ENCODE measurements around the gene SMURF2. TPM values are rescaled to one million over a fixed set of nuclear protein-coding genes. Genes with fewer than 3 reads are reported as not detected.

The SMURF2 gene
- total RNA-seq, 1 experiment from 2014 or later: 35.3 TPM

DNA sequence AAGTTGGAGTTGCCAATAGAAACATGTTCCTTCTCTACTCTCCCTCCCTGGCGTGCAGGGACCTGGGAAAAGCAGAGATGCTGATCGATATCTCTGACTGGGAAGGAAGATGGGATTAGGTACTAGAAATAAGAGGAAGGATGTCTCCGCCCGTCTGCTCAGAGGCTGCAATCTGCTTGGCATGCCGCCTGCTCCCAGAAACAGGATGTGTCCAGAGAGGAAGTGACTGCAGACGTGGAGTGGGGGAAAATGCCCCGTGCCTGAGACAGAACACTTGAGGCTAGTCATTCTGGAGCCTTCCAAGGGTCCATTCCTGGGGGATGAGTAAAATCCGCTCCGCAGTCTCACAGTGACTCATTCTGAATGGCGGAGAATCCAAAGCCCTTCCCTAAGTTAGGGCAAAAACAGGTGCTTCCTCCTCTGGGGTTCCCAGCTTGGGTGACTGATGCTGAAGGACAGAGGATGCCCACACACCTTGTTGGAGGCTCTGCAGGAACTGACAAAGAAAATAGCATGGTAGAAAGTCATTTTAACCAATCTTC is 45.0 kb upstream of the SMURF2 start:
- no peak overlapping the region for H3K14ac ChIP-seq (ENCODE audit: insufficient read depth, low read length)
- H3K79me2 ChIP-seq (ENCODE audit: insufficient read depth, low read length): no peaks in the 10 kb centered on the region
- no peaks in the 10 kb centered on the region for H3K23me2 ChIP-seq (ENCODE audit: insufficient read length, low read depth, low read length, poor library complexity, severe bottlenecking)
- Mint-ChIP-seq H3K27me3 (ENCODE audit: low read depth) (no peaks in the 10 kb centered on the region), H3K4me3 (no peak overlapping the region), H3K27ac (no peak overlapping the region), H3K36me3 (ENCODE audit: insufficient read depth in 1 of 3, low read depth in 3 of 3) (no peaks in the 10 kb centered on the region), H3K9me3 (no peaks in the 10 kb centered on the region), H3K4me1 (peaks cover 8 to 12% of the 10 kb centered on the region in 2 experiments)
- TF ChIP-seq, protein P1, sequence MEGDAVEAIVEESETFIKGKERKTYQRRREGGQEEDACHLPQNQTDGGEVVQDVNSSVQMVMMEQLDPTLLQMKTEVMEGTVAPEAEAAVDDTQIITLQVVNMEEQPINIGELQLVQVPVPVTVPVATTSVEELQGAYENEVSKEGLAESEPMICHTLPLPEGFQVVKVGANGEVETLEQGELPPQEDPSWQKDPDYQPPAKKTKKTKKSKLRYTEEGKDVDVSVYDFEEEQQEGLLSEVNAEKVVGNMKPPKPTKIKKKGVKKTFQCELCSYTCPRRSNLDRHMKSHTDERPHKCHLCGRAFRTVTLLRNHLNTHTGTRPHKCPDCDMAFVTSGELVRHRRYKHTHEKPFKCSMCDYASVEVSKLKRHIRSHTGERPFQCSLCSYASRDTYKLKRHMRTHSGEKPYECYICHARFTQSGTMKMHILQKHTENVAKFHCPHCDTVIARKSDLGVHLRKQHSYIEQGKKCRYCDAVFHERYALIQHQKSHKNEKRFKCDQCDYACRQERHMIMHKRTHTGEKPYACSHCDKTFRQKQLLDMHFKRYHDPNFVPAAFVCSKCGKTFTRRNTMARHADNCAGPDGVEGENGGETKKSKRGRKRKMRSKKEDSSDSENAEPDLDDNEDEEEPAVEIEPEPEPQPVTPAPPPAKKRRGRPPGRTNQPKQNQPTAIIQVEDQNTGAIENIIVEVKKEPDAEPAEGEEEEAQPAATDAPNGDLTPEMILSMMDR (conservative IDR thresholded peaks at IDR 0.05): no peak
- no peak overlapping the region for H3K4me2 ChIP-seq (ENCODE audit: insufficient read depth, insufficient read length, low read length)
- H3T11ph ChIP-seq (ENCODE audit: low read length): no peak overlapping the region
- no peak overlapping the region for H2BK120ac ChIP-seq (ENCODE audit: low read depth, low read length, poor library complexity, severe bottlenecking)
- H2BK15ac ChIP-seq (ENCODE audit: low read depth, low read length): no peak overlapping the region
- no peak overlapping the region for H3K4ac ChIP-seq (ENCODE audit: low read depth, low read length)
- no peak overlapping the region for H3K56ac ChIP-seq (ENCODE audit: insufficient read length, low read depth, low read length)
- H3K4me1 ChIP-seq (ENCODE audit: insufficient read depth, low read length): no peaks in the 10 kb centered on the region; the same call in 1 of the 2 replicates
- no peak overlapping the region for H3K23ac ChIP-seq (ENCODE audit: insufficient read length, low read depth, low read length)
- H2AFZ ChIP-seq (ENCODE audit: low read length): no peak overlapping the region
- no peaks in the 10 kb centered on the region for H4K20me1 ChIP-seq (ENCODE audit: control insufficient read depth, insufficient read depth, insufficient read length)
- no peaks in the 10 kb centered on the region for H3K9me3 ChIP-seq (ENCODE audit: control insufficient read depth, low read depth, low read length)
- no peak overlapping the region for H4K8ac ChIP-seq (replicated peaks; ENCODE audit: insufficient read length, low read depth, low read length)
- no peak overlapping the region for H2AK5ac ChIP-seq (ENCODE audit: insufficient read length, low read length)
- no peak overlapping the region for H3K9ac ChIP-seq (ENCODE audit: extremely low read depth, insufficient read length, low read length)
- WGBS (ENCODE audit: extremely low coverage, insufficient read length, low lambda C conversion rate): no CpG with 5 or more reads among the region's 10 CpGs
- no peak overlapping the region for H4K5ac ChIP-seq (ENCODE audit: insufficient read length, low read depth, low read length)
- H3K27ac ChIP-seq (ENCODE audit: insufficient read length, low read depth, low read length): no peak overlapping the region
- no peak overlapping the region for H2BK20ac ChIP-seq (ENCODE audit: low read depth, low read length, poor library complexity, severe bottlenecking)
- no peak overlapping the region for H4K91ac ChIP-seq (ENCODE audit: insufficient read length, low read depth, low read length)
- no peak overlapping the region for H3K18ac ChIP-seq (ENCODE audit: insufficient read length, low read depth, low read length)
- DNase-seq: peak; percentile 45
- H3K79me1 ChIP-seq (ENCODE audit: insufficient read depth, low read depth, low read length, poor library complexity, severe bottlenecking): no peaks in the 10 kb centered on the region
- H3K27me3 ChIP-seq (ENCODE audit: insufficient read depth, low read length): no peaks in the 10 kb centered on the region
- H2BK12ac ChIP-seq (ENCODE audit: insufficient read length, low read depth, low read length): no peak overlapping the region
- no peak overlapping the region for H2BK5ac ChIP-seq (ENCODE audit: insufficient read length, low read length)
